Transverse colon (tissue), 3 donors: ENCODE data around the gene ITGA3.

Experiments used
- CTCF ChIP-seq, 5 experiments: fragments of 200-600 bp in 3 of 5; fragments of 450-650 bp in 2 of 5; sonication (generic) in 3 of 5; IDR thresholded peaks; 1 replicate in 2 of 5; 2 replicates in 3 of 5; pipeline ENCODE4 v1.5.1; 2016 to 2017; ENCODE audit warnings: antibody characterized with exemption in 5 of 5, inconsistent platforms in 3 of 5, mild to moderate bottlenecking in 2 of 5, moderate library complexity in 1 of 5
- POLR2A ChIP-seq: fragments of 450-650 bp; IDR thresholded peaks from one replicate; pipeline ENCODE4 v1.6.1; 2016; ENCODE audit warnings: antibody characterized with exemption, mild to moderate bottlenecking, moderate library complexity

GRCh38 chr17:50127697-50128361 lies 71.9 kb downstream of the ITGA3 start:
- TF ChIP-seq CTCF (IDR thresholded peaks at IDR 0.05) (no peak), POLR2A (no peak)
